ENCODE results near the gene CACNA1C.

The CACNA1C gene

DNA sequence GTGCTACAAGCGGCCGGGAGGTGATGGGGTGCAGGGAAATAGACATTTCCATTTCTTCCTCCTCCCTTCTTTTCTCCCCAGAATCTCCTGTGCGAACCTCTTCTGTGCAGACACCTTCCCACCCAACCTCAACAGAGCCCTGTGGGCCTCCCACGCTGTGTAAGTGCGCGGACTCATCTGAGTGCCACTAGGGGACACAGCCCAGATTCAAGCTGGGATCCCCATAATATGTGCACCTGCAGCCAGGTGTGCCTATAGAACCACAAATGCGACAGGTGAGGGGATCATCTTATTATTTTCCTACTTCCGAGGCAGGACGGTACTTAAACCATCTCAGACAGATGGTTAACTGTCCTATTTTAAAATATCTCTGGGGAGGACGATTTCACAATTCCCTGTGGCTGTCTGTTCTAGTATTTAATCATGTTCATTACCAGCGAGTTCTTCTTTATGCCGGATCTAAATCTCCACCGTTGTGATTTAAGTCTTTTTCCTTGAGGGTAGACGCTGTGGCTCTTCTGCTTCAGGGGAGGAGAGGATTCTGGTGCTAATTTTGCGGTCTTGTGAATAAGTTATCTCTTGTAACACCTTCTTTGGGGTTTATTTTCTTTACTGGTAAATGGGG lies 17.2 kb upstream of the CACNA1C start:
- no peak for DNase-seq

- no peak for DNase-seq
Measured at GRCh38 chr12:2039034-2039433, 13.8 kb upstream of the CACNA1C start.

DNA sequence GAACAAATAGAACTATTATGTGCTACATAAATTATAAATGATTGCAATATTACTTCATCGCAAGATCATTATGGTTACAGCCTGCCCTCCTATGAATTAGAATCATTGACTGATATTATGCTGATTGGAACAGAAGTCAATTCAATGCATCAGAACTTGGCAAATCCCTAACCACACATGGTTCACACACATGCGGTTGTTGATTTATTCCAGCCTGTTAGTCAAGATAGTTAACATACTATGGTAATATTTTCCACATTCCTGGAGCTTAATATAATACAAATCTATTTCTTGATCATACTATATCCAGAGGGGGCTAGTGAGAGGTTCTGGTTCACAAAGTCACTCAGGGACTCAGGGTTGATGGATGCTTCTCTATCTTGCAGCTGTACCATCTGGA lies 9.7 kb upstream of the CACNA1C start:
- no peak for DNase-seq

- DNase-seq = no peak
Measured at GRCh38 chr12:2044165-2044564, 8.6 kb upstream of the CACNA1C start.

DNA sequence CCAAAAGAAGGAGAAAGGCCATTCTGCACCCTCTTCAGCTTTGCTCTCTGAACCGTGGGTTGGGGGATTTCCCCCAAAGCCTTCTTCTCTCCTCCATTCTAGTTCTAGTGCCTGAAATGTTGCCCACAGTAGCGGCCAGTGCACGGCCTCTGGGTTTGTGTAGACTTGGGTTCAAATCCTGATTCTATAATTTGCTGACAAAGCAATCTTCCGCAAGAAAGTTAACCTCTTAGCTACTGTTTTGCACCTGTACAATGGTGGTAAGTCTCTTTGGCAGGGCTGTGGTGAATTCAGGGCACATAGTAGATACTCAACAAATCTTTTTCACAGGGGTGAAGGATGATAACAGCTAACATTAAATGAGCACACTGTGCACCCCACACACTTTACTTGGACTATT lies 5.8 kb upstream of the CACNA1C start:
- DNase-seq = no peak

DNA sequence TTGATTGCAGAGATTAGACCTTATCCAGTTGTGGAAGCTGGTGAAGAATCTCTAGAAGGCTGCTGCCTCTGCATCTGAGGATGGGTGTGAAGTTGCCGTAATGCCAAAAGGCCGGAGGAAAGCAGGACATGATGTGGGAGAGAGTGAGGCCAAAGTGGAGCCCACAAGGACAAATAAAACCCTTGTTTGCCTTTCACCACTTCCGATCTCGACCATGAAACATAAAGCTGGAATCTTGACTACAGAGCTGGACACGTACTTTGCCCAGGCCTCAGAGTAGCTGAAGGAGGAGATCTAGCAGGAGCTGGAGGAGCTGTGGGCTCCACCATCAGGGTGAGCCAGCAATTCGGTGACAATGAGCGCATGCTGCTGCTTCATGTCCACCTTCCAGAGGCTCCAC lies 5.0 kb upstream of the CACNA1C start:
- no peak for DNase-seq

GRCh38 chr12:2049604-2050540 lies 2.9 kb upstream of the CACNA1C start:
- DNase-seq = no peak

DNA sequence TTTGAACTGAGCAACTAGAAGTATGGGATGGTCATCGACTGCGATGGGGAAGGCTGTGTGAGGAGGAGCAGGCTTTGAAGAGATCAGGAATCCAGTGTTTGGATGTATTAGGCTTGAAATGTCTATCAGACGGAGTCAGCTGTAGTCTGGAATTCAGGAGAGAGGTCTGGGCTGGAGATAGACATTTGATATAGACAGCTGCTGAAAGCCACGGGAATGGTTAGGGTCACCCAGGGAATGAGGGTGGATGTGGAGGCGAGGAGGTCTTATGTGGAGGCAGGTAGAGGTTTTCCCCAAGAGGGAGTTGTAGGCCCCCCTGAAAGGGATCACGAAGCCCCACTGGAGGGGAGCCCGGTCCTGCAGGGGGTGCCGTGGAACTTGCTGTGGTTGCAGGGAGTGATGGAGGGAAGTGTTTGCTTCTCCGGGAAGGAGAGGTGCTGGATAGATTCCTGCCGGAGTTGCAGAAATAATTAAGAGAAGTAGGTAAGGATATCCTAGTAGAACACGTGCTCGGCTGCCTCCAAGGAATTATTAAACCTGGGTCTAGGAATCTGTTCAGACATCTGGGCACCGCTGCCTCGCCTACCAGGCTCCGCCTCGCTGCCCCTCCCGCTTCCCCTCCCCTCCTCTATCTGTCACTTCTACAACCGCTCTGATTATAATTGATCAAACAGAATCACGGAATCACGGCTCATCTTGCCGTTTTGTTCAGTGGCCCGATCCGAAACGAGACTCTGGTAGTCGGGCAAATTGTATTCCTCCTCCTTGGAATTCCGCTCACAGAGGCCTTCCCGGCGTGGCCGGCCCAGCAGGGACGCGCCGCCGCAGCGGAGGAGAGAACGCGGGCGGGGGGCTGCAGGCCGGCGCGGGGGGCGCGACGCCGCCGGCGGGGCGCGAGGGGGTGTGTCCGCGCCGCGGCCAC lies 826 bp upstream of the CACNA1C start:
- DNase-seq = no peak

- DNase-seq = no peak
Measured at GRCh38 chr12:2053691-2054090, 904 bp downstream of the CACNA1C start.

DNA sequence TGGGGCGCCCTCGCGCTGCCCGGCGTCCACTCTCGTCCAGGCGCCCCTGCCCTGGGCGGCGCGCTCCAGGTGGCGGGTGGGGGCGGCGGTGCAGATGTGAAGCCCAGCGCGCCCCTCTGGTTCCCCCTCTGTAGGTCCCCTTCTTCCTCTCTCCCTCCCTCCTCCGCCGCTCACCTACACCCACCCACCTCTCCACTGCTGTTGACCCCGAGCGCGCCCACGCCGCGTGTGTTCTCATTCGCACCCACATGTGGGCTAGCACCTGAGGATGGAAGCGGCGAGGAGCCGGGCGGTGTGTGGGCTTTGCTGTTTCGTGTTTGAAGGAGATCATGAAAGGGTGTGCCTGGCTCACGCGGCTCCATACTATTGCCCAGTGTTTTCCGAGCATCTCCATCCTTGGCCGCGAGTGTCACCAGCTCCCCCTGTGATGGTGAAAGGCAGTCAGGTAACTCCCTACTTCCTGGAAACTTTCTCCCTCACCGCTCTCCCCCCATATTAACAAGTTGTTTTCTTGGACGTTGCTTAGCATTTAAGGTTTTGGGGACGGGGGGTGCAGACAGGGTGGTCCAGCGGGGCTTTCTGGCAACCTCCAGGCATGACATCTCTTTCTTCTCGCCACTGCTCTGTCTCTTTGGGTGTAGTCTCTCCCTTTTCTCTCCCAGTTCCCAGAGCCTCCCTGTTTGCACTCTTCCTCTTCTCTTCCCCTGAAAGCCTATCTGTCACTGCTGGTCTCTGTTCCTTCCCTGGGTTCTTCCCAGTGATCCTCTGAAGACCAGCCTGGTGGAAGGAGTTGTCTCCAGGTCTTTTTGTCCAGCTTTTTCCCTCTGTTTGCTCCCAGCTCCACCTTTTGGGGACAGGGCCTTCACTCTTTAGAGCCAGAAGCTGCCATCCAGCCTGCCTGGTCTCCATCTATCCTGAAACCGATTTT lies 1.6 kb downstream of the CACNA1C start:
- peak in 1 of 2 experiments; percentile 53 for DNase-seq

GRCh38 chr12:2057041-2057794 lies 4.4 kb downstream of the CACNA1C start:
- no peak for DNase-seq

GRCh38 chr12:2057795-2058408 lies 5.1 kb downstream of the CACNA1C start:
- no peak for DNase-seq

GRCh38 chr12:2058837-2059236 lies 6.0 kb downstream of the CACNA1C start:
- DNase-seq = no peak

DNA sequence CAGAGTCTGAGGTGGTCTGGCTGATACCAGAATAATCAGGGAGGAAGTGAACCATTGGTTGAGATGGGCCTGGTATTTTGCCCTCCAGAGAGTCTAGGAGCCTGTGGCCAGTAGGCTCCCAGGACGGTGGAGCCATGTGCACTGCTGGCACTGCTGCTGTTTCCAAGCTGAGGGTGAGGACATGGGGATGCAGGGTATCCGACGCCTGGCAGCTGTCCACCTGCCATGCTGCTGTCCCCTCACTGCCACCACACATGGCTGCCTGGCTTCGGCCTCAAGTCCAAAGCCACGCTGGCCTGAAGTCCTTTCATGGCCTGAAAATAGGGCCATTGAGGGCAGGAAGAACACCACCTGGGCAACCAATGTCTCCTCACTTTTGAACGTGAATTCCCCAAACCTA lies 8.6 kb downstream of the CACNA1C start:
- DNase-seq = no peak

DNA sequence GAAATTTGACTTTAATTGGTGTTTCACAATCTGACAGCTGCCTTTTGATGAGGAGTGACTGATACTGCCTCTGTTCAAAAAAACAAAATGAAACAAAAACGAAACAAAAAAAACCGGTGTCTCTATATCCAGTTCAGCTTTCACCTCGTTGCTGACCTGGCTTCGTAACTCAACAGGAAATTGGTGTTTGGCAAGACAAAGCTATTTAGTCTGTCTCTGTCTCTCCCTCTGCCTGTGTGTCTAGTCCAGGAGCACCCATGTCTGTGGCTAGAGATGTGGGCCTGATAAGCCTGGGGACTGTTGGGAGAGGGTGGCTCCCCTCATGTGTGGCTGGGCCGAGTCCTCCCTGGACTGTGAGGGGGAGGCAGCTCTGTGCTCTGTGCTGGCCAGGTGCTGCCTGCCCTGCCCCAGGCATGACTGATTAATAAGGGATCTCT lies 11.3 kb downstream of the CACNA1C start:
- no peak for DNase-seq

DNA sequence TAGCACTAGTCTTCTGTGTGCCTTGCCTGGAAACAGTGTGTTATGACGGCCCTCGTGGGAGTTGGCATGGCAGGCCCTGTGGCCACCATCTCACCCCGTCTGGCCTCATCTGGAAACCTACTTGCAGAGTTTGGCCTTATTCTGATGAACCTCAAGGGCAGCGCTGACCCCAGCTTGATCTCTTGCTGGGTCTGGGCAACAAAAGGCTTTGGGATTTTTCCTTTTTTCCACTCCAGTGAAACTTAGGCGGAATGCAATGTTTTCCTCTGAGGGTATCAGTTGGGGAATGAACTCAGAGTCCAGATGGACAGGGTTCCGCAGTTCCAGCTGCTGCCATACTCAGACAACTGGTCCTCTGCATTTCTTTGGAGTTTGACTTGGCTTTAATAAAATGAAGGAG lies 15.9 kb downstream of the CACNA1C start:
- DNase-seq = no peak

GRCh38 chr12:2070440-2071045 lies 17.8 kb downstream of the CACNA1C start:
- no peak for DNase-seq

DNA sequence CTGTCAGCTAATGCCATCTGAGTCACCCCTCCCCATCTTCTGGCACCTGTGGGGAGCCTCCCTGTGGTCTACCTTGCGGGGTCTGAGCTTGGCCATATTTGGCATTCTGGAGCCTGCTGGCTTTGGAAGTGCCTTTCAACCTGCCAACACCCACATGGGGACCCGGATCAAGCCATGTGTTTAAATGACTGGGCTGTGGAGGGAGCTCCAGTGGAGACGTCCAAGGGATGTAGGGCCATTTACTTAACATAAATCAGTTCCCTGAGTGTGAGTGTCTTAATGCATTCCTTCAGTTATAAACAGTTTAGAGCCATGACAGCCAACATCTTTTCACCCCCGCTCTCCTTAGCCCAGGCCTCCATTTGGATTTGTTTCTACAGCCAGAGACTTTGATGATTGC lies 22.0 kb downstream of the CACNA1C start:
- DNase-seq = no peak

GRCh38 chr12:2075508-2076195 lies 22.9 kb downstream of the CACNA1C start:
- no peak for DNase-seq

- no peak for DNase-seq
Measured at GRCh38 chr12:2076196-2076570, 23.4 kb downstream of the CACNA1C start.
